ENCODE measurements around the gene INPP5J.
"Not testable (repeated sequence)": the region's sequence is repeated elsewhere in the genome, so short reads cannot be mapped to it uniquely, and the experiment has no call there.

INPP5J gene

GRCh38 chr22:31122532-31123291 lies at the start of gene INPP5J:
Gene INPP5J, plus strand, starts transcription at chr22:31122966. Its CDS starts 49 bp downstream, at chr22:31123015.
- DNase-seq: peak; percentile 81

DNA sequence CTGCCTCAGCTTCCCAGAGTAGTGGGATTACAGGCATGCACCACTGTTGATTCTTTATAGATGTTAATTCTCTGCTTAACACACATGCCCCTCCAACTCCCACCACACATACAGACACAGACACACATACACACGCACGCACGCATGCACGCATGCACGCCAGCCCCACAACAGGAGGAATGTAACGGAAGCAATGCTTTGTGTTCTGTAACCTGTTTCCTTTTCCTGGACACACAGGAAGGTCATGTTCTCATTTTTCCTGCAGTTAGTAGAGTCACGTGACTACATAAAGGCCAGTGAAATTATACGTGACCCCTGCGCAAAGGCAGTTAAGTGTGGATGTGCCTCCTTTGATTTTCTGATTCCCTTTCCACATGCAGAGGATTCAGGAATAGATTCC lies 49.6 kb upstream of the INPP5J start:
- DNase-seq: not testable (repeated sequence)

GRCh38 chr22:31073545-31074145 lies 49.1 kb upstream of the INPP5J start:
- DNase-seq: not testable (repeated sequence)

GRCh38 chr22:31075961-31076360 lies 46.8 kb upstream of the INPP5J start:
- DNase-seq: no peak

- DNase-seq: no peak
These were observed 45.1 kb upstream of the INPP5J start for GRCh38 chr22:31077681-31078080.

DNA sequence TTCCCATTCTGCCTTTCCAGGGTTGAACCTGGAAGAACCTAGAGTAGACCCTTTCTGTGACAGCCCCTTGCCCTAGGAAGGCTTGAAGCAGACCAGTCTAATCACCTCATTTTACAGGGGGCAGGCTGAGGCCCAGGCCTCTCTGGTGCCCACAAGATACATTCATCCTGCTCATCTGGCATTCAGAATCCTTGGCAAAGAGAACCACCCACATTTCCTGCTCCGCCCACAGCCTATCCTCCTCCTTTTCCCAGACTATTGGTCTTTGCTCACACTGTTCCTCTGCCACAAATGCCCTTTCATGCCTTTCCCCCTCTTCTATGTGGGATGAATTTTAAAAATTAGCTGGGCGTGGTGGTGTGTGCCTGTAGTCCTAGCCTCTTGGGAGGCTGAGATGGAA lies 44.4 kb upstream of the INPP5J start:
- not testable (repeated sequence) for DNase-seq

GRCh38 chr22:31079095-31079642 lies 43.6 kb upstream of the INPP5J start:
- no peak for DNase-seq

- DNase-seq: no peak
These were observed 42.5 kb upstream of the INPP5J start for GRCh38 chr22:31080164-31080847.

DNA sequence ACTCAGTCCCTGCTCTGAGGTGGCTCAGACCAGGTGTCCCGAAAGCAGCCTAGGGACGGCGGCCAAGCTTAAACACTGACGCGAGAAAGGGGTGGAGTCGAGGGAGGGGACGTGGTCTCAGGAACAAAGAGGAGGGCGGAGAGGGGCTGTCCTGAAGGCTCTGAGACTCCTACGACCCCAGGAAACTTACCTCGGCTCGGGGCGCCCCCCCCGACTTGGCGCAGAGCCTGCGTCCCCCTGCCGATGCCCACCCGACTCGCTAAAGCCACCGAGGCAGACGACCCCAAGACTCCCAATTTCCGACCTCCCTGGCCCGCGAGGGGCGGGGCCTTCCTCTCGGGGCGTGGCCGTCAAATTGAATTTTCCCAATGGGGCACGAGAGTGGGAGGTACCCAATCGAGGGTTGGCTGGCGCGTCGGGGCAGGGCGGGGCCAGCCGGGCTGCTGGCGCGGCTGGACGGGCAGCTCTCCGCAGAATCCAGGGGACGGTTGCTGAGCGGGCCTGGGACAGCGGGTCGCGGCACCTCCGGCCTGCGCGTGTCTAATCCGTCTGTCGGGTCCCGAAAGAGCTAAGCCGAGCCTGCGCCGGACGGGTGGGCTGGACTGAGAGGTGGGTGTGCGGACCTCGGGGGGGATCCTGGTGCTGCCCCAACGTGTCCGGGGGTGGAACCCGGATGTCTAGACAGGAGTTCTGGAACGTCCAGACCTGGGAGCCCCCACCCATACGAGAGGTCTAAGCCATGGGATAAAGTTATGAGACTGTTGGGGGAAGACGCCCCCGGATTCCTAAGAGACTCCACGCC lies 41.7 kb upstream of the INPP5J start, which contains the start of gene SMTN:
Gene SMTN, plus strand, starts transcription at position 471 of the 802 bp plus-strand sequence. CDS start 1,941 bp downstream, outside the sequence.
- DNase-seq: peak; percentile 97

DNA sequence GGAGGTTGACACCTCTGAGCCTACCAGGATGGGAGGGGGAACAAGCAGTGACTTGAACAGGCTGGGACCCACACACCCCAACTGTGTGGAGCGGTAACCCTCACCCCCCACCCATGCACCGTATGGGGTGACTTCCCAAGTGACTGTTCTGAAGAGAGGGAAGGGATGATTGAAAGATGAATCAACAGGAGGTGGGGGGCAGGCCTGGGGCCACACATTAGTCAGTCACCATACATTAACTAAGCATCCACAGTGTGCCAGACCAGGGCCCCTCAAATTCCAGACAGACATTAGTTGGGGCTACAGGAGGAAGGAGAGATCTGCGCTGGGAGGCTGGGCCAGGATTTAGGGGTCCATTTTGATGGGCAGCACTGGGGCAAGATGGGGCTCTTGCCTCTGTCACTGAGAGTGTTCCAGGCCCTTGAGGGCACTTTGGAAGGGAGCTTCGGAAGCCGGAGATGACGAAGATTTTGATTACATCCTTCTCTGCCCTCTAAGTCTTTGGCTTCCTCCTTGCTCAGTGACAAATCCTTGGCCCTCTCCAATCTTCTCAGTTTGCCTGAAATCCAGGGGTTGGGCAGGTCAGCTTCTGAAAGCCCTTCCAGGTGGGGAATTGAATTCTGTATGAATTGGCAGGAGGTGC lies 40.7 kb upstream of the INPP5J start:
- DNase-seq: no peak

GRCh38 chr22:31082606-31083376 lies 40.0 kb upstream of the INPP5J start:
- DNase-seq: peak; percentile 91

DNA sequence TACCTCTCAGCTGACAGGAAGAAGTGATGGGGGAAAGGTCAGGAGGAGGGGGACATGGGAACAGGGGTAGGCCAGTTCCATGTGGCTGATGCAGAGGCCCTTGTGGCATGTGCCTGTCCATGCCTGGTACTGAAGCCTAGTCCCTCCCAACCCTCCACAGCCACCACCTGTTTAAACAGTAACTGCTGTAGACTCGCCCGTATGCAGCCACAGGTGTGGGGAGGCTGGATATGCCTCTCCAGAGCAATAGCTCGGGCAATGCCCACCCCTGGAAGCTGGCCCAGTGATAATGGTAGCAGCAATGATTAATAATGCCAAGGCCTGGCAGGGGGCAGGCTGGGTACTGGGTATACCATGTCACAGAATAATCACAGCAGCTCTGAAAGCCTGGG lies 39.4 kb upstream of the INPP5J start:
- no peak for DNase-seq

- DNase-seq: no peak
These were observed 38.6 kb upstream of the INPP5J start for GRCh38 chr22:31083923-31084810.

GRCh38 chr22:31084811-31085492 lies 37.8 kb upstream of the INPP5J start:
- peak; percentile 82 for DNase-seq

- peak; percentile 84 for DNase-seq
These were observed 37.3 kb upstream of the INPP5J start for GRCh38 chr22:31085493-31085824.

DNA sequence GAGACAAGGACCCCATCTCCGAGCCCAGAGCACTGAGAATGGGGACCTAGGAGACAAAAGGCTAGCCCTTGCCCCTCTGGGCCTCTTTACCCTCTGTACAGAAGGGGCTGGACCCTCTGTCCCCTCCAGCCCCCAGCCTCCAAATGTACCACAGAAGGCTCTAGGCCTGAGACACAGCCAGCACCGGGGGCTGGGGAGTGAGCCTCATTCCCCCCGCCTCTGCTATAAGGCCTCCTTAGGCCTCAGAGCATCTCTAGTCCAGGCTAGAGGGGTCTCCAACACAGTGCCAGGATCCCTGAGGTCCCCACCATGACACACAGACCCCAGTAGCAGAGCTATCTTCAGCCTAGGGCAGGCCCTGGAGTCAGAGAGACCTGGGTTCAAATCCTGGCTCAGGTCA lies 36.8 kb upstream of the INPP5J start:
- no peak for DNase-seq

GRCh38 chr22:31086703-31087330 lies 35.9 kb upstream of the INPP5J start:
- no peak for DNase-seq

- no peak for DNase-seq
These were observed 35.0 kb upstream of the INPP5J start for GRCh38 chr22:31087744-31088215.

Data from islet precursor cell (in vitro differentiated cells).